GM18861 (cell line): ENCODE data around the gene PTPRD.
"Not testable (repeated sequence)": the region's sequence is repeated elsewhere in the genome, so short reads cannot be mapped to it uniquely, and the experiment has no call there.

ENCODE experiments used
- ATAC-seq: cut with Tn5 transposase; IDR thresholded peaks from one replicate; pipeline ENCODE4 v1.9.1; 2021; ENCODE audit not compliant: unreplicated experiment

The PTPRD gene

GRCh38 chr9:9552665-9553064, 1060.1 kb downstream of the PTPRD start:
- no peak for ATAC-seq

GRCh38 chr9:9538766-9539165, 1074.0 kb downstream of the PTPRD start:
- no peak for ATAC-seq

GRCh38 chr9:9538356-9538755, 1074.4 kb downstream of the PTPRD start:
- no peak for ATAC-seq

GRCh38 chr9:9536523-9536922, 1076.3 kb downstream of the PTPRD start:
- ATAC-seq, result no peak

DNA sequence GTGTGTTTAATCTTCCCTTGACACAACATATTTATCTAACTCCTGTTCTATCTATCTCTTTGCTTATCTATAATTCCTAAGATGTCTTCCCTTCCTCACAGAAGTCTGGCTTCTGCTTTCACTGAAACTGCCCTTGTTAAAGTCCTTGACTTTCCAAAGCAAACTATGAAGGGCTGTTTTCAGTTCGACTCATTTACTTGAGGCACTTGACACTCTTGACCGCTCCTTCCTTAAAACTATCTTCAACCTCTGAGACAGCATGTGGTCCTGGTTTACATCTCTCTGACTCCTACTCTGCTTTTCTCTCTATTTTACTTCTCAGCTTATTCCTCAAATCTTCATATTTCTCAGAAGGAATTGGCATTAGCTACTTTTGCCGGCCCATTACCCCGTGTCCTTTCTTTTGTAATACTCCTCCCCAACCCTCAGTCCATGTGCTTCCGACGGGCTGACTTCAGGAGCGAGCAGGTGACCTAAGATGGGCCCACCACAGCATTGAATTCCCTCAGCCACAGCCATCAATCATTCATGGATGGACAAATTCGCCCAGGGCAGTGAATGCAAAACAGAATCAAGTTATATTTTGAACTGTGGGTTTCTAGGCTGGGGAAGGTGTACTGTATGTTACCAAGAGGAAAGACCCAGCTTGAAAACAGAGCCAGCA, 1089.2 kb downstream of the PTPRD start:
- no peak for ATAC-seq

DNA sequence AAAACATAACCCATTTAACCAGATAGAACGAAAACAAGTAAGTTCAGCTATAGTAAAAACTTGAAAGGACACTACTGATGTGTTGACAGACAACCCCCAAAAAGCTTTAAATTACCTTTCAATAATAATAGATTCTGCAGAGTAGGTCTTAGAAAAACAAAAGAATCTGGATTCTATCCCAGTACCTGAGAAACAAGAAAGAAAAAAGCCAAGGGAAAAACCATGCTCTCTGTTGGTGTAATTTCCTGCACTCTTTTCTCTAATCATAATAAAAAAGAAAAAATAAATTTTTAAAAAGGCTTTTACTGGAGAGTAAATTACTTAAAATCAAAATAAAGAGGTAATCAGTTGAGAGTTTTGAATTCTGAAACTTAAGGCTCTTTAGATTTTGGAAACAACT, 1090.4 kb downstream of the PTPRD start:
- ATAC-seq, result no peak

GRCh38 chr9:9521033-9521779, 1091.6 kb downstream of the PTPRD start:
- ATAC-seq, result no peak

DNA sequence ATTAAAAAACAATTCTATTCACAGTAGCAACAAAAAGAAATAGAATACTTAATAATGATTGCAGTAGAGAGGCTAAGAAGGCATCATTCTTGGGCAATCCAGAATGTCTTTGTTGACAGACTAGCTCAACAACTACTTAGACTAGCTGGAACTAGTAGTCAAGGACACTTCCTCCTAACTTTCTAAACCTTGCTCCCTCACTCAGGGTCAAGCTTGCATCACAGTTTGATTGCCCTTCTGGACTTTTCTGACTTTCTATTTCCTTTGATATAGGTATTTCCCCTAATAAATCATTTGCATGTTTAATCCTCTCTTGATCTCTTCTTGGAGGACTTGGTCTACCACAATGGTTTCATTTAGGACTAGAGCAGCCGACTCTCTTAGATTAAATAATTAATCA, 1107.9 kb downstream of the PTPRD start:
- no peak for ATAC-seq

- ATAC-seq, result no peak
These were observed 1113.3 kb downstream of the PTPRD start for GRCh38 chr9:9499546-9499945.

DNA sequence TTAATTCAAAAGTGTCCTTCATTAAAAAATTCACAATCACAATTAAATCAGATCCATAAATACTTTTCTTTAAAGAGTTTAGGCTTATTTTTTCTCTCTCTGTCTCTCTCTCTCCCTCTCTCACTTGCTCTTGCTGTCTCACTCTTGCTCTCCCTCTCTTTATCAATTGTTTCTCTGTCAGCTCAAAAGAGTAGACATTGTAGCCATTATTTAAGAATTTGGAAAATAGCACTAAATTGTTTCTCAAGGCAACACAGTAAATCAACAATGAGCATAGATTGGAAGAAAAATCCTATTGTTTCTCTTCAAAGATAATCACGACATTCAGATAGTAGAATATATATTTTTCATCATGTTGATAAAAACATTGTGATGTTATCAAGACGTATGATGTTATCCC, 1114.0 kb downstream of the PTPRD start:
- no peak for ATAC-seq

GRCh38 chr9:9498128-9498527, 1114.7 kb downstream of the PTPRD start:
- ATAC-seq, result no peak

DNA sequence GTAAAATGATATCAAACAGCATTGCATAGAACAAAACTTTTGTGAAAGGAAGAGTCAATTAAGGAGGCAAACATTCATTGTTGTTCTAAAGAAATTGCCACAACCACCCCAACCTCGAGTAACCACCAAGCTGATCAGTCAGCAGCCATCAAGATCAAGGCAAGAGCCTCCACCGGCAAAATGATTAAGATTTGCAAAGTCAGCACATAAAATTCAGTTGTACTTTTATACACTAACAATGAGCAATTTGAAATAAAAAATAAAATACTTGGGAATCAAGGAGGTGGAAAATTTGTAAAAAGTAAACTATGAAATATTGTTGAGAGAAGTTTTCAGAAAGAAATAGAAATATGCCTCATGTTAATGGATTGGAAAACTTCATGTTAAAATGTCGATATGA, 1118.5 kb downstream of the PTPRD start:
- ATAC-seq, result no peak

GRCh38 chr9:9492506-9492905, 1120.3 kb downstream of the PTPRD start:
- ATAC-seq, result no peak

- ATAC-seq, result no peak
These were observed 1123.6 kb downstream of the PTPRD start for GRCh38 chr9:9489183-9489582.

DNA sequence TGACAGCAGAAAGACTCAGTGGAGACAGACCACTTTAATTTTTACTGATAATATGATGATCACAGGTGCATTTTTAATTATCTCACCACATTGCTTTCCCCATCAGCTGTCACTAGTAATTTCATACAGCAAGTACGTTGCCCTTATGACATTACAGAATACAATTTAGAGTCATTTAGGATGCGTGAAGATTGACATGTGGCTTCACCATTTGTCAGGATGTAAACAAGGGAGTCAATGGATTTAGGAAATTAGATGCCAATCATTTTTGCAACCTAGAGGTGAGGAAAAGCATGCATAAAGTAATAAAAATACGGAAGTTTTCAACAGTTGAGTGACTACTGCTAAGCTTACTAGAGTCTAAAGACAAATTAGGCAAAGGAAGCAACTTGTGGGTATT, 1129.6 kb downstream of the PTPRD start:
- ATAC-seq, result no peak

DNA sequence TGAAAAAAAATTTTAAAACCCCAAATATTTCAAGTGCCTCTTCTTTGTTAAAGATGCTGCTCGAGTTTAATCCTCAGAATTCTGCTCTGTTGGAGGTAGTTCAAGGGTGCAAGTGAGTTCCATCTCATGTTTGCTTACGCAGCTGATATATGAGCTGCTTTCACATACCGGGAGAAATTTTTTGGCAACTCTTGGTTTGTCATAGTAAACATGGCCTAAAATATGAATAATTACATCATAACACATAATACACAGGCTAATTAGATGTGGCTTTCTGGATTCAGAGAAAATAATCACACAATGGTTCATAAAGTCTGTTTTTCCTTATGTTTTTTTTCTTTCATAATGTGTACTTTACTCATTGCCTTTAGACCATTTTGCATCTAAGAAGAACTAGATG, 1134.1 kb downstream of the PTPRD start:
- no peak for ATAC-seq

GRCh38 chr9:9469271-9469670, 1143.5 kb downstream of the PTPRD start:
- ATAC-seq, result no peak

- ATAC-seq, result not testable (repeated sequence)
These were observed 1170.9 kb downstream of the PTPRD start for GRCh38 chr9:9441874-9442273.

GRCh38 chr9:9437641-9438040, 1175.2 kb downstream of the PTPRD start:
- ATAC-seq, result no peak

GRCh38 chr9:9426454-9426853, 1186.3 kb downstream of the PTPRD start:
- ATAC-seq, result not testable (repeated sequence)

DNA sequence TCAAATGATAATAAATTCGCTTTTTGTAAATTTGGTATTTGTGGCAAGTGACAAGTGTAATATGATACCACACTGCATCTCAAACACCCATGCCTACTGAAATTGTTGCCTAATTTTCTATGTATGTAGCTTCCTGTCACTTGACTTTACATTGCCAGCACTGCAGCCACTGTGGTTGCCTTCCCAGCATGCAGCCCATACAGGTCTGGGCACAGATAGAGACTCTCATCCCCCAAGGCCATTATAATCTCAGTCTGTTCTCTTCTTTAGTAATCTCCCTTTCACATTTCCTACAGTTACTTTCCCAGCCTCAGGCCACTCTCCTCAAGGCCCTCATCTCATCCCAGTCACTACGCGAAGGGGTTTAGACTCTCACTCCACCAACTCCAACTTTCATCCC, 1200.6 kb downstream of the PTPRD start:
- ATAC-seq, result no peak

DNA sequence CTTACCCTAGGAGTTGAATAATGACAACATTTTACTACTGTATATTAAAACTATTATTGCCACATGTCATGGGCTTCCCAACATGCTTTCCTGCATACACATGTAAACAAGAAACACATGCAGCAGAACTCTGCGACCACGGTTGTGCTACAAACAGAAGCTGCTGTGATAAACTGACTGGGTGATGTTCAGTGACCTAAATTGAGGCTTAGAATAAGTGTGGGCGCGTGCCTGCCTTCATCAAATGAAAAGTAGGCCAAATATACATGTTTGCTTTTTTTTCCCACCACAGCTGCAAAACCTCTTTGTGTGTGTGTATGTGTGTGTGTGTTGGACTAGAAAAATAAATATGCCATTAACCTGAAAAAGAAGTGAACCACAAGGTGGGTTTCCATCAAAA, 1202.1 kb downstream of the PTPRD start:
- no peak for ATAC-seq

DNA sequence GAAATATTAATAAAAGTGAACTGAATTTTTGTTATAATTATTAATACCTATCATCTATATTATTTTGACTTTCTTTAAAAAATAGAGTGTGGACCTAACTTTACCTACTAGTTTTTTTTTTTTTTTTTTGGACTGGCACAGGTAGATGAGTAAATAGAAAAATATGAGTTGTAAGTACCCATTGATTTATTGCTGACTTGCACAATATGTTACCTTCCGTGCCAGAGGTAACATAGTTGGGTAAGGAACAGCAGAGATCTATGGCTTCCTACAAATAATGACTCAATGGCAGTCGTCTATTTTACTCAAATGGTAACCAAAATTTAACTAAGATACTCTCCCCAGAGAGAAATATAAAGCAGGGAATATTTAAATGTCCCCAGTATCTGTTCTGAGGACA, 1212.8 kb downstream of the PTPRD start:
- ATAC-seq, result no peak
